Measurements from ENCODE around the gene CACNA2D2. TPM values are rescaled to one million over a fixed set of nuclear protein-coding genes. Genes with fewer than 3 reads are reported as not detected.
A peak's percentile ranks its signal among the peaks of the same experiment; 100 is the strongest.

The CACNA2D2 gene
- total RNA-seq, 1 donor: not detected

- no peak for DNase-seq (ENCODE audit: insufficient read length, low spot score, missing footprints)
- no peak overlapping the region for H2AFZ ChIP-seq (ENCODE audit: low read length)
- peaks cover 55% of the 10 kb centered on the region for H3K4me1 ChIP-seq (ENCODE audit: insufficient read depth, low read length)
- no peaks in the 10 kb centered on the region for H3K9me3 ChIP-seq (ENCODE audit: low read depth, low read length)
- H3K27ac ChIP-seq (ENCODE audit: low read depth, low read length): peak overlapping the region; percentile 20
- H3K4me2 ChIP-seq (ENCODE audit: insufficient read depth, low read length): peak overlapping the region; percentile 91
- no peak for TF ChIP-seq CTCF (IDR thresholded peaks at IDR 0.05; ENCODE audit: extremely low read depth, low read depth, low read length)
- H3K36me3 ChIP-seq (ENCODE audit: insufficient read depth, low read length): peaks cover 46% of the 10 kb centered on the region
- H3K4me3 ChIP-seq (ENCODE audit: insufficient read depth, low read length): peak overlapping the region; percentile 92
- no peaks in the 10 kb centered on the region for H3K27me3 ChIP-seq (ENCODE audit: insufficient read depth, low read length)
- peaks cover 70% of the 10 kb centered on the region for H4K20me1 ChIP-seq (ENCODE audit: insufficient read depth, low read length)
- H3K79me2 ChIP-seq (ENCODE audit: insufficient read depth, low read length): peaks cover 77% of the 10 kb centered on the region
These were observed 147.4 kb downstream of the CACNA2D2 start for GRCh38 chr3:50355829-50356552.

- Histone ChIP-seq H3K4me2 (ENCODE audit: insufficient read depth, low read length) (no peak overlapping the region), H2AFZ (ENCODE audit: low read length) (no peak overlapping the region), H3K9me3 (ENCODE audit: low read depth, low read length) (no peaks in the 10 kb centered on the region), H4K20me1 (ENCODE audit: insufficient read depth, low read length) (peaks cover 70% of the 10 kb centered on the region), H3K27ac (ENCODE audit: low read depth, low read length) (no peak overlapping the region), H3K27me3 (ENCODE audit: insufficient read depth, low read length) (no peaks in the 10 kb centered on the region), H3K4me3 (ENCODE audit: insufficient read depth, low read length) (no peak overlapping the region), H3K36me3 (ENCODE audit: insufficient read depth, low read length) (peaks cover 46% of the 10 kb centered on the region), H3K79me2 (ENCODE audit: insufficient read depth, low read length) (peaks cover 84% of the 10 kb centered on the region), H3K4me1 (ENCODE audit: insufficient read depth, low read length) (peaks cover 58% of the 10 kb centered on the region)
- no peak for DNase-seq (ENCODE audit: insufficient read length, low spot score, missing footprints)
- no peak for TF ChIP-seq CTCF (IDR thresholded peaks at IDR 0.05; ENCODE audit: extremely low read depth, low read depth, low read length)
These were observed 148.6 kb downstream of the CACNA2D2 start for GRCh38 chr3:50354850-50355249.

GRCh38 chr3:50354186-50354764 is 149.2 kb downstream of the CACNA2D2 start:
- H3K79me2 ChIP-seq (ENCODE audit: insufficient read depth, low read length): peaks cover 90% of the 10 kb centered on the region
- peaks cover 70% of the 10 kb centered on the region for H4K20me1 ChIP-seq (ENCODE audit: insufficient read depth, low read length)
- TF ChIP-seq CTCF (IDR thresholded peaks at IDR 0.05; ENCODE audit: extremely low read depth, low read depth, low read length): no peak
- H3K4me3 ChIP-seq (ENCODE audit: insufficient read depth, low read length): no peak overlapping the region
- H3K27me3 ChIP-seq (ENCODE audit: insufficient read depth, low read length): no peaks in the 10 kb centered on the region
- peaks cover 57% of the 10 kb centered on the region for H3K4me1 ChIP-seq (ENCODE audit: insufficient read depth, low read length)
- no peaks in the 10 kb centered on the region for H3K9me3 ChIP-seq (ENCODE audit: low read depth, low read length)
- H3K4me2 ChIP-seq (ENCODE audit: insufficient read depth, low read length): no peak overlapping the region
- no peak overlapping the region for H3K27ac ChIP-seq (ENCODE audit: low read depth, low read length)
- peaks cover 46% of the 10 kb centered on the region for H3K36me3 ChIP-seq (ENCODE audit: insufficient read depth, low read length)
- DNase-seq (ENCODE audit: insufficient read length, low spot score, missing footprints): no peak
- no peak overlapping the region for H2AFZ ChIP-seq (ENCODE audit: low read length)

DNA sequence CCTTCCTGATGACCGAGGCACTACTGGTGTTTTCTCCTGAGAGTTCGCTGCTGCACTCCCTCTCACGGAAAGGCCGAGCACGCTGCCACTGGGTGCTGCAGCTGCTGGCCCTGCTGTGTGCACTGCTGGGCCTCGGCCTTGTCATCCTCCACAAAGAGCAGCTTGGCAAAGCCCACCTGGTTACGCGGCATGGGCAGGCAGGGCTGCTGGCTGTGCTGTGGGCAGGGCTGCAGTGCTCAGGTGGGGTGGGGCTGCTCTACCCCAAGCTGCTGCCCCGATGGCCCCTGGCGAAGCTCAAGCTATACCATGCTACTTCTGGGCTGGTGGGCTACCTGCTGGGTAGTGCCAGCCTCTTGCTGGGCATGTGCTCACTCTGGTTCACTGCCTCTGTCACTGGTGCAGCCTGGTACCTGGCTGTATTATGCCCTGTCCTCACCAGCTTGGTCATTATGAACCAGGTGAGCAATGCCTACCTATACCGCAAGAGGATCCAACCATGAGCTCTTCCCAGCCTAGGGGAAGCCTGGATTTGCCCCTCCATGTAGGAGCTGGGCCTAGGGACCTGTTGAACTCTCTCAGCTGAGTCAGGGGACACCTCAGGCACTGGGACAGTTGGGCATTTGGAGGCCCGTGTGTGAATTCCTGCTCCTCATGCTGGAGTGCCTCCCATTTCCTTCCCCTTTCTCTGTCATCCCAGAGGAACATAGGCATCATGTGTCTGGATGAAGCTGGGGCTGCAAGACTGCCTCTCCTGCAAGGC is 150.0 kb downstream of the CACNA2D2 start:
- peak overlapping the region; percentile 64 for H3K27ac ChIP-seq (ENCODE audit: low read depth, low read length)
- peaks cover 52% of the 10 kb centered on the region for H3K36me3 ChIP-seq (ENCODE audit: insufficient read depth, low read length)
- H3K4me3 ChIP-seq (ENCODE audit: insufficient read depth, low read length): no peak overlapping the region
- peaks cover 52% of the 10 kb centered on the region for H3K4me1 ChIP-seq (ENCODE audit: insufficient read depth, low read length)
- no peaks in the 10 kb centered on the region for H3K27me3 ChIP-seq (ENCODE audit: insufficient read depth, low read length)
- no peaks in the 10 kb centered on the region for H3K9me3 ChIP-seq (ENCODE audit: low read depth, low read length)
- no peak for TF ChIP-seq CTCF (IDR thresholded peaks at IDR 0.05; ENCODE audit: extremely low read depth, low read depth, low read length)
- no peak overlapping the region for H3K4me2 ChIP-seq (ENCODE audit: insufficient read depth, low read length)
- H4K20me1 ChIP-seq (ENCODE audit: insufficient read depth, low read length): peaks cover 65% of the 10 kb centered on the region
- peaks cover 88% of the 10 kb centered on the region for H3K79me2 ChIP-seq (ENCODE audit: insufficient read depth, low read length)
- no peak overlapping the region for H2AFZ ChIP-seq (ENCODE audit: low read length)
- DNase-seq (ENCODE audit: insufficient read length, low spot score, missing footprints): no peak
